Retina (tissue), 1 donor: ENCODE measurements around the gene KRTAP10-3.

Source experiments
- DNase-seq: peaks from one replicate; pipeline ENCODE4 v3.0.0-alpha.2; 2016

The KRTAP10-3 gene

GRCh38 chr21:44544566-44544965, 14.0 kb downstream of the KRTAP10-3 start:
- no peak for DNase-seq

DNA sequence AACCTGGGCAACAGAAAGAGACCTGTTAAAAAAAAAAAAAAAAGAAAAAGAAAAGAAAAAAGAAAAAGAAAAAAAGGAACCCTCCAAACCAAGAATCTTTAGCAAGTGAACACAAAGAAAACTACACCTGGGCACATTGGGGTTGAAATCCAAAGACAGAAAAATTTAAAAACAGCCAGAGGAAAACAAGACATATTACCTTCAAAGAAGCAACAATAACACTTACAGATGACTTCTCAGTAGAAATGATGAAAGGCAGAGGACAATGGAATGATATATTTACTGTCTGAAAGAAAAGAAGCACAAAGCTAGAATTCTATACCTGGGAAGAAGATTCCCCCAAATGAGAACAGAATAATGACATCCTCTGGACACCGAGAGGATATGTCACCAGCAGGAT, 15.9 kb downstream of the KRTAP10-3 start:
- DNase-seq = no peak

DNA sequence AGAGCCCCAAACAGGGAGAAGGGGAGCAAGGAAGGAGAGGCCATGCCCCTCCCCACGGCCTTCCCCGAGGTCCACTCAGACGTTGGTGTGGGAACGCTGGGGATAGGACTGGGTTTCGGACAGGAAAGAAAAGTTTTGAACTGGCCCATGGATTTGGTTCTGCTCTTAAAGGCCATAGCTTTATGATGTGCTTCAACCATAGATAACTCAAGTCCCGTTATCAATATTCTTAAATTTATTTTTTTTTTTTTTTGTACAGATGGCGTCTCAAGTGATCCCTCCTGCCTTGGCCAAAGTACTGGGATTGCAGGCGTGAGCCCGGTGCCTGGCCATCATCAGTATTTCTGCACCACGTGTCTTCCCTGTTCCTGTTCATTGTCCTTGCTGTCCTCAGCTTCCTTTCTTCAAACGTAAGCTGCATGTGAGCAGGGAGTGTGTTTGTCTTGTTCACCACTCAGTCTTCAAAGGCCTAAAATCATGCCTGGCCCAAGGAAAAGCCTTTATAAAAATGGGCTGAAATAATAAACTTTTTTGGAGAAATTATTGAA, 17.8 kb downstream of the KRTAP10-3 start:
- DNase-seq = no peak

DNA sequence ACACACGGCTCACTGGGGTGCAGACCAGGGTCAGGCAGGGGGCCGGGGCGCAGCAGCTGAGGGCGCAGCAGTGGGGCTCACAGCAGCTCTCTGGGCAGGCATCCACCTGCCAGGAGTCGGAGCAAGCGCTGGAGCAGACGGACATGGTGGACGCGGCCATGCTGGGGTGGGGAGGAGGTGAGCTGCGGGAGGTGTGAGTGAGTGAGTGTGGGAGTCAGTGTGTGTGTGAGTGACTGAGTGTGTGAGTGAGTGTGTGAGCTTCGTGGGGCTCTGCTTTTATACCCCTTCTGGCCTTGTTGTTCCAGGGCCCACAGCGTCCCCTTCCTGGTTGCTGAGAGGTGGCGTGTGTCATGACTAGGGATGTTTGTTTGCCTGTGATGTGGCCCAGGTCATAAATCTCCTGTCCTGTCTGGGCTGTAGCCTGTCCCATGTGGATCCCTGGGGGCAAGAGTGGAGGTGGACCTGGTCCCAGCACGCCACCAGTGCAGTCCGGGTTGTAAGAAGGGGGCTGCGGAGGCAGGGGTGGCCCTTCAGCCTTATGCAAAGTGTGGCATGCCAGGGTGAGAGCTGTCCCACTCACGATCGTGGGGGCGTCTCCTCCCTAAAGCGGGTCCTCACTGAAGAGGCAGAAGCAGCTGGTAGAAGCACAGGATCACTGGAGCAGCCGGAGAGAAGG, 18.5 kb downstream of the KRTAP10-3 start, which contains the start of gene KRTAP10-1:
Gene KRTAP10-1, minus strand, starts transcription at position 205 of the 676 bp plus-strand sequence. Its CDS starts 45 bp downstream, at position 160.
- no peak for DNase-seq

GRCh38 chr21:44539046-44539445, 19.5 kb downstream of the KRTAP10-3 start:
- no peak for DNase-seq

- DNase-seq = no peak
These were observed 20.4 kb downstream of the KRTAP10-3 start for GRCh38 chr21:44537930-44538911.

GRCh38 chr21:44535963-44536362, 22.6 kb downstream of the KRTAP10-3 start:
- DNase-seq = no peak

DNA sequence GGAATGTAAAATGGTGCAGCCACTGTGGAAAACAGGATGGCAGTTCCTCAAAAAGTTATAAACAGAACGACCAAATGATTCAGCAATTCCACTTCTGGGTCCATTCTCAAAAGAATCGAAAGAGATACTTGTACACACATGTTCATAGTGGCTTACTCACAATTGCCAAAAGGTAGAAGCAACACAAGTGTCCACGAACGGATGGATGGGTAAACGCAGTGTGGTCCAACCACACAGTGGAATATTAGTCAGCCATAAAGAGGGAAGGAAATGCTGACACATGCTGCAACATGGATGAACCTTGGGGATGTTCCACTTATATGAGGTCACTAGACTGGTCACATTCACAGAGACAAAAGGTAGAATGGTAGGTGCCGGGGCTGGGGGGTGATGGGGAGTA, 23.9 kb downstream of the KRTAP10-3 start:
- DNase-seq = no peak

DNA sequence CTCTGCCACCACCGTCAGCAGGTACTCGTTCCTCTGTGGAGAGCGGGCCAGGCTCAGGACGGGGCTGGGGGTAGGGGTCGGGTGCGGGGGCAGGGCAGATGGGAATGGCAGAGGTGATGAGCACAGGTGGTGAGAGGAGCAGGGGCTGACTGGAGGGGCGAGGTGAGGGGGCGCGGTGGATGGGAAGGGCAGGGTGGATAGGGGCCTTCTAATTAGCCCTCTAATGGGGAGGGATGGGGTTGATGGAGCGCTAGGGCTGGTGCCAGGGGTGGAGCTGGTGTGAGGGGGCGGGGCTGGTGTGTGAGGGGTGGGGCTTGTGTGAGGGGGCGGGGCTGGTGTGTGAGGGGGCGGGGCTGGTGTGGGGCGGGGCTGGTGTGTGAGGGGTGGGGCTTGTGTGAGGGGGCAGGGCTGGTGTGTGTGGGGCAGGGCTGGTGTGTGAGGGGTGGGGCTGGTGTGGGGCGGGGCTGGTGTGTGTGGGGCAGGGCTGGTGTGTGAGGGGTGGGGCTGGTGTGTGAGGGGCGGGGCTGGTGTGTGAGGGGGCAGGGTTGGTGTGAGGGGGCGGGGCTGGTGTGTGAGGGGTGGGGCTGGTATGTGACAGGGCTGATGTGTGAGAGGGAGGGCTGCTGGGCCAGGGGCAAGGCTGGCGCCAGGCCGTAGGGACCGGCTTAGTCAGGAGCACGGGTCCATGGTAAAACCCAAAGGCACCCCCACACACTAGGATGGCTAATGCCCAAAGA, 24.5 kb downstream of the KRTAP10-3 start:
- DNase-seq = no peak

GRCh38 chr21:44533121-44533890, 25.3 kb downstream of the KRTAP10-3 start:
- DNase-seq = no peak

GRCh38 chr21:44532712-44533111, 25.9 kb downstream of the KRTAP10-3 start:
- no peak for DNase-seq

DNA sequence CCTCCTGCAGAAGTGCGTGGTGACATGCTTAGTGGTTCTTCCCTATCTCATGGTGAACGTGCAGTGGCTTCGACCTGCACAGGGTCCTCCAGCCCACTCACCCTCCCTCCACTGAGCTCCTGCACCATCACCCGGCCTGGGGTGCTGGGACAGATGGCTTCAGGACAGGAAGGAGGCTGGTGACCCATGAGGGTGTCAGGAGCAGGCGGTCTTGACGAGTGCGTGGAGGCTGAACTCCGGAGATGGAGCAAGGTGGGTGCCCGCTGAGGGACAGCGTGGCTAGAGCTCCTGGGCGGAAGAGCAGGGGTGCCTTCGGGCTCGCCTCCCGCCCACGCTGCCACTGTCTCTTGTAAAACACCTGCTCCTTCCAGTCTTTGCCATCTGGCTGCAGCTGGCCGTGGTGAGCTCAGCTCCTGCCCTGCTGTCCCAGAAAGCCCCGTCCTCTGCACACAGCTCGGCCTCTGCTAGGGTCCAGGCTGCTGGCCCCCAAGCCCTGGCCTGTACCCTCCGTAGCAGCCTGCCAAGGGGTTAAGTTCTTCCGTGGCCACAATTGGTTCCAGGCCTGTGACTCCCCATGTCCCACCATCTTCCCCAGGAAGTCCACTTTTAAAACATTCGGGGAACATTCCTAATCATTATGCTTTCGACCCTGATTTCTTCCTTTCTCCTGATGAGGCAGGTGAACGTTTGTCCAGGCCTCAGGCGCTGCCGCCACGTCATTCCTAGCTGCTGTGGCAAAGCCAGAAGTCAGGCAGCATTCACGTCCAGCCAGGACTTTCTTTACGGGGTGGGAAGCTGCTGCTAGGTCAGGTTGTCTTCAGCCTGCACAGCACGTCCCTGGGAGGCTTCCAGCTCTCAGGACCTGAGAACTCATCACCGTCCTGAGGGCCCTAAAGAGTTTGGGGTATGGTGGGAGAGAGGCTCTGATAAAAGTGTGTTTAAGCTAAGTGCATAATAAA, 26.7 kb downstream of the KRTAP10-3 start:
- DNase-seq = no peak

GRCh38 chr21:44530903-44531605, 27.5 kb downstream of the KRTAP10-3 start:
- DNase-seq = no peak

GRCh38 chr21:44530221-44530902, 28.2 kb downstream of the KRTAP10-3 start:
- DNase-seq = no peak

- DNase-seq = no peak
These were observed 29.0 kb downstream of the KRTAP10-3 start for GRCh38 chr21:44529503-44530125.

DNA sequence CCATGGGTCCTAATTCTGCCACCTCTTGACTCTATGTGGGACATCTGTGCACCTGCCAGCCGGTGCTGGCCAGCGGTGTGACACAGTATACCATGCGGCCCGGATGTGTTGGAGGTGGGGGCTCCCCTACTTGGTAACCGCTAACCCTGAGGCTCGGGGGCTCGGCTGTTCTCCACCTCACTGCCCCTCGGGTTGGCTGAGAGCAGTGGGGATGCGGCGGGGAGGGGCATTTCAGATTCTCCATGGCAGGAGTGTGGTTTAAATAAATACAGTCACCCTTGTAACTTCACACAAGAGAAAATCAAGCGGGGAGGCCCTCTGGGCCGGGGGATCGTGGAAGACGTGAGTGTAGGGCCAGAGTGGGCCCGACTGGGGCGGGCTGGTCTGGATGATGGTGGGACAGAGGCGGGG, 29.6 kb downstream of the KRTAP10-3 start:
- DNase-seq = no peak

GRCh38 chr21:44528634-44528995, 30.0 kb downstream of the KRTAP10-3 start:
- DNase-seq = no peak

DNA sequence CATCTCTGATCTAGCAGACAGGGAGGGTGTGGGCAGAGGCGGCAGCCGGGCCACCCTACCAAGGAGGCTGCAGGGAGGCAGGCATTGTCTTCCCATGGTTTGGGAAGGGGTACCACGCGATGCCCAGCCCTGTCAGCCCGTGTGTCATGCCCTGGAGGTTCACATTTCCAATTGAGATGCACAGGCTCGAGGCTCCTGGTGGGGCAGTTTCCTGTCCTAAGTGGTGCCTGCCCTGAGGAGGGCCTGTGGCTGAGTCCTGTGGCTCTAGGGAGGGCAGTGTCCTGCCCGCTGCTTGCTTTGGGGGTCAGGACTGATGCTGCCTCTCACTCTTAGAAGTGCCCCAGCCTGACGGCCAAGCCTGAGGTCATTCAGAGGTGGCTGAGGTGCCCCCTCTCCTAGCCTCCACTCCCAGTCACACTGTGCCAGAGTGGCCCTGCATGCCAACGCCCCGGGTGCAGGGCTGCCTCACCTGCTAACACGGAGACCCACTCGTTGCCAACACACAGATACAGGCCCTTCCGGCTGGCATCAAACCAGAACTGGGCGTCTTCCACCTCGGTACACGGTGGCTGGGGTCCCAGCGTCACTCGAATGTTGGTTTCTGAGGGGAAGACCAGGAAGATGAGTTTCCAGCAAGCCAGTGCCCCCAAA, 30.5 kb downstream of the KRTAP10-3 start:
- DNase-seq = no peak
